HG03103 (cell line): Measurements from ENCODE around the gene C9orf78.

Experiments
- ATAC-seq: cut with Tn5 transposase; IDR thresholded peaks from one replicate; pipeline ENCODE4 v1.9.1; 2021; ENCODE audit warnings: low read depth; ENCODE audit not compliant: unreplicated experiment

The C9orf78 gene

DNA sequence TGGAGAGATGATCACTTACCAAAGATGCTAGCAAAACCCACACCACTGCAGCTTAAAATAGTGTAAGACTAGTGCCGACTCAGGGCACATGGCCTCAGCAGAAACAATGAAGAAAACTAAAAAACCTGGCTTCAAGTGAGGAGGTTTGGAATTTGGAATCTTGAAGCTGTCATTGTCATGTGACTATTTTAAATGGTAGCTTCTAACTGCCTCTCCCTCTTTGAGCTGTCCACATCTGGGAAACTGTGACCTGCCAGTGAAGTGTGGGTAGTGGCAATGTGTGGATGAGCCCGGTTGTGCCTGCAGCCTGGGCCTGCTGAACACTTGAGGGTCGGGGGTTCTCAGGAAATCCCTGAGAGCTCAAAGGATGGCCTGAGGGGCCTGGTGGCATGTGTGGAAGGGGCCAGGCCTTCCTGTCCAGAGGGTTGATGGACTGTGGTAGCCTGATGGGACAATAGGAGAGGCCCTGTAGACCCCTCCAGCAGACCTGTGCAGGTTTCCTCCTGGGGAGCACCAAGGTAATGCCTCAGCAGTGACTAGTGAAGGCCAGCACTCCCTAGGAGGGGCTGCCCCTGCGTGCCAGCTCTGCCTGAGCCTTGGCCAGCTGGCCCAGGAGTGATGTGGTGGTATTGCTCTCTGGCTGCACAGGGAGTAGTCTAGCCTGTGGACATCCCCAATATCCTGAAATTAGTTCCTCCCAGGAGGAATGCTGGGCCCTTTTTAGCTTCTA lies 13.8 kb upstream of the C9orf78 start:
- ATAC-seq: no peak

GRCh38 chr9:129845373-129845772 lies 10.3 kb upstream of the C9orf78 start:
- ATAC-seq: no peak

DNA sequence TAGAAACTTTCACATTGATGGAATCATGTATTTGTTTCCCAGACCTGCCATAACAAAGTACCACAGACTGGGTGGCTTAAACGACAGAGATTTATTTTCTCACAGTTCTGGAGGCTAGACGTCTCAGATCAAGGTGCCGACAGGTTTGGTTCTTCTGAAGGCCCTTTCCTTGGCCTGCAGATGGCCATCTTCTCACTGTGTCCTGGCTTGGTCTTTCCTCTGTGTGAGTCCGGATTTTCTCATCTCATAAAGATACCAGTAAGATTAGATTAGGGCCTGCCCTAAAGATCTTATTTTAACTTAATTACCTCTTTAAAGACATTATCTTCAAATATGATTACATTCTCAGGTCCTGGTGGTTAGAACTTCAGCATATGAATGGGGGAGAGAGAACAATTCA lies 6.0 kb upstream of the C9orf78 start:
- ATAC-seq: no peak

DNA sequence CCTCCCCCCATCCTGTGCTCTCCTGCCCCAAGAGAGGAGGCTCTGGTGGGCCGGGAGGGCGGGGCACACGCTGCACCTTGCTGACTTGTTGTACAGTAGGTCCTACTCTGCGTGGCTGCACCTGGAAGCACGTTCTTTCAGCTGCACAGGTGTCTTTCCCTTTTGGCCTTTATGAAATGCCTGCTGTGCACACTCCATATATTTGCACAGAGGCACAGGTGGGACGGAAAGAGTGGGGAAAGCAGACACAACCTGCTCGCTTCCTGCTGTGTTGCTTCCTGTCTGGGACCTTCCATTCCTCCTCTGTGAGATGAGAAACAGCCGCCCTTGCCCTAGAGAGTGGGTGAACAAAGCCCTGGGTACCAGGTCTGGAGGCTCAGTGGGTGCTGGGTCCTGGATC lies 5.0 kb upstream of the C9orf78 start:
- no peak for ATAC-seq

DNA sequence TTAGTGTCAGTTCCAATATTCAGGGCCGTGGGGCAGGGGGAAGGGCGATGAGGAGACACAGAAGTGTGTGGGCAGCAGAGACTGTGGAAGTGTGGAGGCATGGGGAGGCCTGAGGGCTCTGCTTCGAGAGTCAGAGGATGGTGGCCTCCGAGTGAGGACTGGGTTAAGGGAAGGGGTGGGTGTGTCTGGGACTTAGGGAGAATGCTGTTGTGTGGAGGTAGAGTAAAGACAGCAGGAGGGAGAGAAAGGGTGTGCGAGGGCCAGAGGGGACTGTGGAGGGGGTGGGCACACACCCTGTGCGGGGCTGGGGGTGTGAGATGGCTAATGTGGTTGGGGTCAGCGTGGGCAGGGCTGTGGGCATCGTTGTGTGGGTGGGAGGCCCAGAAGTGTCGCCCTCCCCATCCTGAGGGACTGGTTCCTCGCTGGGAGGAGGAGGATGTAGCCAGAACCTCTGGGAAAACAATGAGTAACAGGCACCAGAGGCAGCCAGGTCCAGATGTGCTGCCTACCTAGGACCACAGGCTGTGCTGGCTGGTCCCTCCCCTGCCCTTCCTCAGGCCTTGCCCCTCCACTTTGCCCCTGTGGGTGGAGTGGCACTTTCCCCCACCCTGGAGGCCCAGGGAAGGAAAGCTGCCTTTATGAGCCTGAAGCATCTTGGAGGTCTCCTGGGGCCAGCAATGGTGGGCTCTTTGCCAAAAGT lies 4.4 kb upstream of the C9orf78 start:
- no peak for ATAC-seq

- ATAC-seq: no peak
Observed at GRCh38 chr9:129838707-129839259, 3.7 kb upstream of the C9orf78 start.

DNA sequence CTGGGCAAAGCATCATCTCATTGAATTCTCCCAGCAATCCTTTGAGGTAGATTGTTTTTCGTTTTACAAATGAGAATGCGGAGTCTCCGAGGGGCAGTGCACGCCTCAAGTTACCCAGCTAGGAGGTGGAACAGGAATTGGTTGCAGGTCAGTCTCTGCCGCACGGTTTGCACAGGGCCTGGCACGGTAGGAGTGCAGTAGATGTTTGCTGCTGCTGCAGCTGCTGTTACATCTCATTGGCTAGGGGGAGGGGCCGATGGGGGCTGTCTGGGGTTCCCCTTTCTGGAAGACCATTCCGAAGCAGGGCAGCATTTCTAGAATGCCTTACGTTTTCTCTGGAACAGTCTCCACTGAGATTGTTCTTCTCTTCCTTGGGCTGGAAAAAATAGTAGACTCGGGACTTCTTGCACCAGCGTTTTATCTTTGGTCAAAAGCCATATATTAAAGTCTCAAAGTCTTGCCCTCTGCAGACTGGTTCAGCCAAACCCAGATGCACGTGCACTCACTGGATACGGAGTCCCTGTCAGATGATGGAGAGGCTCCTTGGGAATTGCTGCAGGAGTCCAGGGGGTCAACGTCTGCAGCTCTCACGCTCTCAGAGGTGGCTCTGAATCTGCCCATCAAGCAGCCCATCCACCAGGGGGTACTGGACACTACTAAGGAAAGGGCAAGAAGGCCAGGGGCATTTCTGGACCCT lies 1.4 kb upstream of the C9orf78 start:
- no peak for ATAC-seq

DNA sequence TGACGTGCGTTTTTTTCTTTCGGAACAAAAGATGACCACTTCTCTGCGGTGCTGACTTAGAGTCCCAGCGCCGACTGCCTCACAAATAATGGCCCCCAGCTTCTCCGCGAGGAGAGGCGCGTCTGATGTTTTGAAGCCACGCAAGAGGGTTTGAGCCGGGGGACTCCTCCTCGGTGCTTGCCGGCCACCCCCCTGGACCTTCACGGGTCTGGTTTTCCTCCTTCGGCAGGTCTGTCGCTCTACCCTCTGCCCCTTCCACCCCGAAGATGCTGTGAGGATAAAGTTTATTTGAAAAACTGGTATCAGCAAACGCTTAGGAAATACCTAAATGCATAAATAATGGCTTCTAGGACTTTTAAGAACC lies 767 bp upstream of the C9orf78 start:
- ATAC-seq: no peak

GRCh38 chr9:129834489-129835127 lies 467 bp downstream of the C9orf78 start:
- ATAC-seq: peak; percentile 7

DNA sequence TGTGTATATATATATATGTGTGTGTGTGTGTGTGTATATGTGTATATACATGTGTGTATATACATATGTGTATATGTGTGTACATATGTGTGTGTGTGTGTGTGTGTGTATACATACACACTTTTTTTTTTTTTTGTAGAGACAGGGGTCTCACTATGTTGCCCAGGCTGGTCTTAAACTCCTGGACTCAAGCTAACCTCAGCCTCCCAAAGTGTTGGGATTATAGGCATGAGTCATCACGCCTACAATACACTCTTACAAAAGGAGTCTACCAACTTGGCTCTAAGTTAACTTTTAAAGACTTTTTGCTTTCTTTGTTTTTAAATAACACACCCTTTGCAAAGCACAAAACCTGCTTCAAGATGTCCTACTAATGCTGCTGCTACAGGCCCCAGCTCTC lies 2.1 kb downstream of the C9orf78 start:
- ATAC-seq: no peak

GRCh38 chr9:129828969-129829368 lies 6.1 kb downstream of the C9orf78 start:
- ATAC-seq: no peak

DNA sequence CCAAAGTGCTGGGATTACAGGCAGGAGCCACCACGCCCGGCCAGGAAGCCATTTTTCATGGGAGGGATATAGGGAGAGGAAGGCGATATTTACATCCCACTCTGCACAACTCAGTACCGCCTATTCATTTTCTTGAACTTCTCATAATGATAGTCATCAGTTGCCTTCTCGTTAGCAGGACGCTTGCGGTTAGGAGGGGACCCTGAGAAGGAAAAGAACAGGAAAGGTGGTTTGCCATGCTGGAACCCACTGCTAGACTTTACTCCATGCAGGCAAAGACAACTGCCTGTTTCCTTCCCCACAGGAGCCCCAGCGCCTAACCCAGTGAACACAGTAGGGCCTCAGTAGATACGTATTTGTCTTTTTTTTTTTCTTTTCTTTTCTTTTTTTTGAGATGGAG lies 7.0 kb downstream of the C9orf78 start:
- ATAC-seq: no peak

DNA sequence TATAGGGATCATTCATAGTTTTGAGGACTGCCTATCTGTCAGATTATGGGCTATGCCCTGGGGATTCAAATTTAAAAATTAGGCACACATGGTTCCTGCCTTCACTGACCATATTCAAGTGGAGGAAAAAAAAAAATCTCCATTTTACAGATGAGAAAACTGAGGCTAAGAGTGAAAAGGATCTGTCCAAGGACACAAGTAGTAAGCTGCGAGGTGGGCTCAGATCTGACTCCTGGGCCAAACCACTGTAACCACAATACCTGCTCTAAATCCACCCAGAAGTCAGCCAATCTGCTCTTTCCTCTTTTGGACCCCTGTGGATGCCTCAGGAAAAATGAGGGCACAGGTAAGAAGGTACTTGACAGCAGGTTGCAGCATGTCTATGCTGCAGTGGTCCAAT lies 8.3 kb downstream of the C9orf78 start:
- no peak for ATAC-seq

DNA sequence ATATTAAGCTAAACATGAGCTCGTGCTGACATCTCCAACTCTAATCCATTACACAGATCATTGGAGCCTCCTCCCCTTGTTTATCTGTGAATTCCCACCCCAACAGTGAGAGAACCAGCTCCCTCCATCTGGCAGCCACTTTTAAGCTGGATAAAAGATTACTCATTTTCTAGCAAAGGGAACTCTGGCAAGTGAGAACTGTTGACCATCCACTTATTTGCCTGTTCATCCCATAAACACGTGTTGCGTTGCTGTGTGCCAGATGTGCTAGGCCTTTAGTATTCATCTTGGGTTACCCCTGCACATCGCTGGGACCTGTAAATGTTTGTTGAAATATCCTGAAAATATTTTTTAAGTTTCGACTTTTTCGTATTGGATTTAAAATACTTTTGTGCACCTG lies 8.7 kb downstream of the C9orf78 start:
- no peak for ATAC-seq

GRCh38 chr9:129823935-129824601 lies 11.0 kb downstream of the C9orf78 start, which contains the start of gene TOR1A:
TOR1A (minus strand) TSS chr9:129824136; CDS start chr9:129824085, 51 bp downstream.
- peak; percentile 88 for ATAC-seq

DNA sequence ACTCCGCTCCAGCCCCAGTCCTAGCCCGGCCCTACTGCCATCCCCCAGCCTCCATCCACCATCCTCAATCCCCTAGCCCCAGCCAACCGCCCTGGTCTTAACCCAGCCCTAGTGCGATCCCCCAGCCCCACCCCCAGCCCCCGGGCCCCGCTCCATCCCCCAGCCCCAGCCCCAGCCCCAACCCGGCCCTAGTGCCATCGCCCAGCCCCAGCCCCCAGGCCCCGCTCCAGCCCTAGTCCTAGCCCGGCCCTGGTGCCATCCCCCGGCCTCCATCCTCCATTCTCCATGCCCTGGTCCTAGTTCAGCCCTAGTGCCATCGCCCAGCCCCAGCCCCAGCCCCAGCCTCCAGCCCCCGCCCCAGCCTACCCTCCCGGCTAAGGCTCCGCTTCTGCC lies 11.5 kb downstream of the C9orf78 start:
- ATAC-seq: peak; percentile 10

DNA sequence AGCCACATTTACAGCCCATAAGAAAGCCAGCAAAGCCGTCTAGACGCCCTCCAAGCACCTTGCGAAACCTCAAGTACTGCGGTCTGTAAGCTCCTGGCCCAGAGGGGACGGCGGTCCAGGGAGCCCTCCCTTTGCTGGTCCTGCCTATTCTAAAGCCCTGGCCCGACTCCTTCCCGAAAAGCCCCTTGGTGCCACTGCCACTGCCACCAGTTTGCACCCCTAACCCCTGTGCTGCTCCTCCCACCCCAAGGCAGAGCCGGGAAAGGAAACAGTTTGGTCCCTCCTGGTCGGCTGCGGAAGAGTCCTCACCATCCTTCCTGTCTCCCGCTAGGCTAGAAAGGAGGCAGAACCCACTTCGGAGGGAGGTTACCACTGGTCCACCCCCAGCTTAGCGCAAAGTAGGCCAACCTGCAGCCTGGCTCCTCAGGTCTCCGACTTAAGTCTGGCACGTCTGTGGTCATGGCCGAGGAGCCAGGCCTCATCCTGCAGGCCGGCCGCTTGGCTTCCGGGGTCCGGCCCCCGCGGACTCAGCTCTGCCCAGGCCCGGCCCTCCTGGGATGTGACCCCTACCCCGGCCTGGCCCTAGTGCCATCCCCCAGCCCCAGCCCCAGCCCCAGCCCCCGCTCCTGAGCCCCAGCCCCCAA lies 12.1 kb downstream of the C9orf78 start:
- ATAC-seq: no peak

GRCh38 chr9:129816501-129817435 lies 18.3 kb downstream of the C9orf78 start:
- no peak for ATAC-seq

- ATAC-seq: no peak
Observed at GRCh38 chr9:129815278-129815677, 19.8 kb downstream of the C9orf78 start.
